NCI-H69 (cell line): ENCODE results near the gene PCSK5.

Source experiments
- DNase-seq: peaks from one replicate; lab custom pipeline; 2025; lab: John Stamatoyannopoulos, UW

Gene PCSK5

DNA sequence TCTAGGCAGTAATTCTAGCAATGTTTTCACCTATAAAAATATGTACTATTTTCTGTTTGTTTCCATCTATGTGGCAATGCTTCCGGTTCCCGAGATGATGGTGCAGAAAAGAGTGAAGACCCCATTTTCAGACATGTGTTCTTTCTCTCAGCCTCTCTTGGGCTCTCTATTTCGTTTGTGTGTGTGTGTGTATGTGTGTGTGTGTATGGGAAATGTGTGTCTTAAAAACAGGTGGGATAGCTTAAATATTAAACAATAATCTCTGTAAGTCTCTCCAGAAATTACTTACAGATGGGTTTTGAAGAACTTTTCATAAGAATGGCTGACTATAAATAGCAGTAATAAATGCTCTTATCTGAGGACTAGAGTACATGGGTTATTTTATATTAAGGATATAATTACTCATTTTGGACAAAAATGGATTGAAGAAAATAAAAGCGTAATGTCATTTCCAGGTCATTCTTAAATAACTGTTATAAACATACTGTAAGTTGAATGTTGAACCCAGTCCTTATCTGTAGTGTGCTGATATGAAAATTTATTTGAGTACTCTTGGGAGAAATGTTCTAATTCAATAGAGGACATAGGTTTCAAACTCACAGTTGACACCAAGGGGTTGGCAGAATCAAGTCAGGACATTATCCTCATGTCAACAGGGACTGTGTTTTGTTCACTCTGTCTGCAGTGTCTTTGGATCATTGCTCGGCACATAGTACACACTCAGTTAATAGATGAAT, 31.1 kb downstream of the PCSK5 start:
- DNase-seq: no peak

DNA sequence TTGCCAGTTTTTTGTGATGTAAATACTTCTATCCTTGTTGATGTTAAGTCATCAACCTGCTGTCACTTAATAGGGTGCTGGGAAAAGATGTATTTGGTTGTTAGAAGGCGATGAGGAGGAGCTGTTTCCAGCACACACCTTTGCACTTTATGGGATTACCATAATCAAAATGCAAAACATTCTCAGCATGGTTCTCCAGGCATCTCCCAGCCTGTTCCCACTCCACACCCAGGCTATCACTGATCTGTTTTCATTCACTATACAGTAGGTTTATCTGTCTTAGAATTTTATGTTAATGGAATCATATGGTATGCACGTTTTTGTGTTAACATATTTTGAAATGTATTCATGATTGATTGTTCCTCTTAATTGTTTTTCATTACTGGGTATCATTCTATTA, 35.9 kb downstream of the PCSK5 start:
- DNase-seq: no peak

DNA sequence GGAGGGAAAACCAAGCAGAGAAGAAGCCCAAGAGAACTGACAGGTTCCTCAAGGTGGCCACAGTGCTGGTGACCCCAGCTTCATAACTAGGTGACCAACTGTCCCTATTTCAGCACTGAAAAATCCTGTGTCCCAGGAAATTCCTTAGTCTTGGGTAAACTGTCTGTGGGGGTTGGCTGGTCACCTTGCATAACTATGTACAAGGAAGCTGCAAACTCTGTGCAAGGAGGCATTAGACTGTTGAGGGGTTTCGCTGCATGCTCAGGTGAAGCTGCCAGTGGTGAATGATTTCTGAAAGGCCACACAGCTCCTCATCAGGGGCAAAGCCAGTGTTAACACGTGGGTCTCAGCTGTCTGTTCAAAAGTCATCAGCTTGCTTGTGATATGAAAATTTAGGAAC, 36.9 kb downstream of the PCSK5 start:
- no peak for DNase-seq

DNA sequence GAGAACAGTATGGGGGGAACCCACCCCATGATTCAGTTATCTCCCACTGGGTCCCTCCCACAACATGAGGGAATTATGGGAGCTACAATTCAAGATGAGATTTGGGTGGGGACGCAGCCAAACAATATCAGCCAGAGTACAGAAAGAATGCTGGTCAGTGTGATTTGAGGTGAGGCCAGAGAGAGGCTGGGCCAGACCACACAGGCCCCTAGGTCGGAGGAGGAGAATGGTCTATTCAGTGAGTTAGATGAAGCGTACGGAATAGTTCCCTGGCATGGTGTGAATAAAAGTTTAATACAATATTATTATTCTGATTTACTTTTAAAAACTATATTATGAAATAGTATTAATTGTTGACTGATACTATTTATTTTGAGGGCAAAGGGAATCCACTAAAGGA, 39.7 kb downstream of the PCSK5 start:
- DNase-seq: no peak

DNA sequence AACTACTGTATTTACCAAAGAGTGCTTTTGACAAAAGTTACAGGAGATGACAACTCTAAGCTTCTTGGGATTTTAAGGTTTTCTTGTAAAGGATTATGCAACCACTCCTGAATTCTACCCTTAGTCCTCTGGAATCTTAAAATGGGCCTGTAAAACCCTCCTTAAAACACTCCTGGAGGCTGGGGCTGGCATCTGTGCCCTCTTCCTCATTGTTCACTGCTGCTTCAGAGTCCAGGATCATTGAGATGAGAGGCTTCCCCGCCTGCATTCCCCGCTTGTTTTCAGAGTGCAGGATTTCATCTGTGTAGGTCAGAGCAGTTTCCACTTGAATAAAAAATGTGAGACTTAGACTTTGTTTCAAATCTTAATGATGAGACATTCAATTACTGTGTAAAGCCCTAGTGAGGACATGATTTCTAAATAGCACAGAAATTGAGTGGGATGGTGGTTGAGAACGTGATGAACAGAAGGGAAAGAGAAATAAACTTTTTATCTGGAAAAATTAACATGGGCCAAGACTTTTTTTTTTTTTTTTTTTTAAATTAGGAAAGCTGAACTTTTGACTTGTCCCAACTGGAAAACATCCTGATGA, 40.4 kb downstream of the PCSK5 start:
- DNase-seq: no peak

DNA sequence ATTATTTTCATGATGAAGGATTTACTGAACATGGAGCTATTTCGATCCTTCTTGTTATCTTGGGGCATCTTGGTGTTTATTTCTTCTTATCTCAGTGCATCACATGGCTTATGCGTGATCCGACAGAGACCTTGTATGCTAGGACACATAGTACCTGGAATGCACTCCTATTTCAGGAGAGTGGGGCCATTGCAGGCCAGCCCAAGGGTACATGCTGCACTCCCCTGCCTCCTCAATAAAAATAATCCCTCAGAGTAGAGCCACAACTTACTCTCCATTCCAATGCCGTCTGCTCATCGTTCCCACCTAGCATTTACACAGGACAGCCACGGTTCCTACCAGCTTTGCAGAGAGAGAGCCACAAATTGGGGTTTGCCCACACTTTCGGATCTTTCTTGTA, 43.5 kb downstream of the PCSK5 start:
- no peak for DNase-seq

DNA sequence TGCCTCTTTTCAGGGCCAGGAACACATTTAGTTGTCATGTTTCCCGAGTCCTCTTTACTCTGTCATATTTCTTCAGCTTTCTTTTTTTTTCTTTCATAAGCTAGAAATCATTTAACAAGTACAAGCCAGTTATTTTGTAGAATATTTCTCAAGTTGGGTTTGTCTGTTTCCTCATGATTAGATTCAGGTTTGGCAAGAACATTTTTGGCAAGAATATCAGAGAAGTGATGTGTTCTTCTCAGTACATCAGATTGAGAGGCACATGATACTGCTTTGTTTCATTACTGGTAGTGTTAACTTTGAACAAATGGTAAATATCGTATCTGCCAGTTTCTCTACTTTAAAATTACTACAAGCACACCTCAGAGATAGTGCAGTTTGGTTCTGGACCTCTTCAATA, 45.1 kb downstream of the PCSK5 start:
- DNase-seq: no peak

DNA sequence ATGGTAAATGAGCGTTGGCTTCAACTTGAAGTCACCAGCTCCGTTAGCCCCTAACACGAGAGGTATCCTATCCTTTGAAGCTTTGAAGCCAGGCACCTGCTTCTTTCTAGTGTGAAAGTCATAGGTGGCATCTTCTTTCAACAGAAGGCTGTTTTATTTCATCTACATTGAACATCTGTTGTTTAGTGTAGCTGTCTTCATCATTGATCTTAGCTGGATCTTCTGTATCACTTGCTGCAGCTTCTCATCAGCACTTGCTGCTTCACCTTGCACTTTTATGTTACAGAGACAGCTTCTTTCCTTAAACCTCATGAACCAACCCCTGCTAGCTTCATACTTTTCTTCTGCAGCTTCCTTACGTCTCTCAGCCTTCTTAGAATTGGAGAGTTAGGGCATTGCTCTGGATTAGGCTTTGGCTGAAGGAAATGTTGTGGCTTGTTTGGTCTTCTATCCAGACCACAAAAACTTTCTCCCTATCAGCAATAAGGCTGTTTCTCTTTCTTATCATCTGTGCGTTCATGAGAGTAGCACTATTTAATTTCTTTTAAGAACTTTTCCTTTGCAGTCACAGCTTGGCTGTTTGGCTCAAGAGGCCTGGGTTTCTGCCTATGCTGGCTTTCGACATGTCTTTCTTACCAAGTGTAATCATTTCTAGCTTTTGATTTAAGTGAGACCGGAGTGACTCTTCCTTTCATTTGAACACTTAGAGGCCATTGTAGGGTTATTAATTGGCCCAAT, 47.2 kb downstream of the PCSK5 start:
- no peak for DNase-seq

DNA sequence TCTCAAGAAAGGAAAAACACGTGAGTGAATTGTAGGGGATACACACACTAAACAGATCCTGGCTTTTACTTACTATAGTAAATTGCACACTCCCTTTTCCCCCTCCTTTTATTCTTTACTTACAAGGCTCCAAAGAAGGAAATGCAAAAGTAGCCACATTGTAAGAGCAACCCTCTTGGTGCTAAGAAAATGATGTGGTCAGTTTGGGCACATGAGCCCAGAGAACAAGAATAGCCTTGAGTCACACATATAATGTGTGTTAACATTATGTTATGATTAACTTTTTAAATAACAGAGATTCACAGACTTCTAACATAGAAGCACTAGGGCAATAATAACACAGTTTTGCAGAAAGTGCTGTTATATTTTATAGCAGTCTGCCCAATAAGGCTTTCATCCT, 48.5 kb downstream of the PCSK5 start:
- no peak for DNase-seq

DNA sequence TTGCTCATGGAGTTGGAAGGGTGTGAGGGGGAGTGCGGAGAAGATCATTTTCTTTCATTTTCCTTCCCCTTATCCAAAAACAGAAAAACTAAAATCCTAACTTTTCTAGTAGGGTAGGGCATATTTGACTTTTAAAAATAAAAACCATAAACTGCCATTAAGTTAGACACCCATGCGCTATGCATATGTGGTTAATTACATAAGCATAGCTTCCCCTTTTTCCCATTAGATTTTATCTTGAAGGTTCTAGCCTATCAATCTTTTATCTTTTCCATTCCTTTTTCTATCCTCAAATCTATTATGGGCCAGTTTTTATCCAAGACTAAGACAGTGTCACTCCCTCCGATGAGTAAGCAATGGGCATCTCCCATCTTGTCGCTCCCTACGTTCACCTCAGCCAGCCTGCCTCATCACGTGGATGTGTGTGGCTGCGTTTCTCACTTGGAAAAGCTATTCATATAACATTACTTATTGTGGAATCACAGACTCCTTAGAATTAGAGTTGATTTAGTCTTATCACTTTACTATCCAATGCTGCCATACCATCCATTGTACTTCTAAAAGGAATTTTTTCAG, 49.2 kb downstream of the PCSK5 start:
- DNase-seq: no peak

DNA sequence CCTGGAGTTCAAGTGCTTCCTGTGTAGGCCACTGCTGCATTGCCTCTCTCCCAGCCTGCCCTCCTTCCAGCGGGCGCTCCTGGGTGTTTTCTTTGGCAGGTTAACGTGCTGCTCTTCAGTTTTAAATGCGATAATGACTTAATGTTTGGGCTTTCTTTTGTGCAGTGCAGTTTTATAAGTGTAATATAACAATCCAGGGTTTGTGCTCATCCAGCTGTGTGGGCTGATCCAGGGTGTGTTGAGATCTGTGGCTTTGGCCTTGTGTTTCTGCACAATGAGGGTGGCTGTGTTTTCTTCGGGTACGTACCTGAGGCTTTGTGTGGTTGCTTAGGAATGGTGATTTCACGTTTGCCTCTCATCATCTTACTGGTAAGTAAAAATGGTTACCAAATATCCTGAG, 50.6 kb downstream of the PCSK5 start:
- DNase-seq: no peak

DNA sequence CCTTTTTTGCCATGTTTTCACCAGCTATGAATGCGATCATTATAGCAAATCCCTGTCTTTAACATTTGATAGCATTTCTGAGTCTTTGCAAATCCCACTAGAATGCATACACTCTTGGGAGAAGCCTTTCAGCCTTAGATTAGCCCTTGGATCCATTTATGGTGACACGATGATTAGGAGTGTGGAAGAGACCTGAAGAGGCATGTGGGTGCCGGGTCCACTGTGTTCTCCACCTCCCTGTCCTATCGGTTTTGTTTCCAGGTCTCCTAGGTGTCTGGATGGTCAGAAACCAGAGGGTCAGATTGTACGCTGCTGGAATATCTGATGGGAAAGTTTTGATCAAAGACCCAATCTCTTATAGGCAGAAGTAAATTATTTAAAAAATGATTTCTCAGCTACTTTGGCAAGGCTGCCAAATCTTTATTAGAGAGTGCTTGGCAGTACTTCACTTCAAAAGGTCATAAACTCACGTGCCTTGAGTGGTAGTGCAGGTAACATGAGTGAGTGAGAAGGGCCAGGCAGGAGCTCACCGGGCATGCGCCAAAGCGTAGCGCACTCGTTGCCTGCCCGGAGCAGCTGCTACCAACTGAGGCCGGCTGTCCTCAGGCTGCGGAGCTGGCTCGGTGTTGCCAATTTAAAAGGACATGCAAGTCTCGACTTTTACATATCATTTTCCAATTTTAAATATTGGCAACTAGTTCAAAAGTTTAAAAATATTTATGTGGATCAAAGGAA, 51.3 kb downstream of the PCSK5 start:
- DNase-seq: no peak

DNA sequence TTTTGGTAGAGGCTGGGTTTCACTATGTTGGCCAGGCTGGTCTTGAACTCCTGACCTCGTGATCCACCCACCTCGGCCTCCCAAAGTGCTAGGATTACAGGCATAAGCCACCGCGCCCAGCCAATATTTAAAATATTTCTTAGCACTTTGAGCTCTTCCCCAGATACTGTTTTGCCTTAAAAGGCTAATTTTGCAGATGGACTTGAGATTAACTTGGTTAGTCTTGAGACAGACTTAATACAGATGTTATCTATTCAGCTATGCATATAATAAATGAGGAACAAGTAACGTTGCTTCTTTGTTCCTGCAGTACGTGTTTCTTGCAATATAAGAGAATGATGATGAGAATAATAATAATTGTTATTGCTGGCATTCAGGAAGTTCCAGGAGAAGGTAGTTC, 56.3 kb downstream of the PCSK5 start:
- no peak for DNase-seq

DNA sequence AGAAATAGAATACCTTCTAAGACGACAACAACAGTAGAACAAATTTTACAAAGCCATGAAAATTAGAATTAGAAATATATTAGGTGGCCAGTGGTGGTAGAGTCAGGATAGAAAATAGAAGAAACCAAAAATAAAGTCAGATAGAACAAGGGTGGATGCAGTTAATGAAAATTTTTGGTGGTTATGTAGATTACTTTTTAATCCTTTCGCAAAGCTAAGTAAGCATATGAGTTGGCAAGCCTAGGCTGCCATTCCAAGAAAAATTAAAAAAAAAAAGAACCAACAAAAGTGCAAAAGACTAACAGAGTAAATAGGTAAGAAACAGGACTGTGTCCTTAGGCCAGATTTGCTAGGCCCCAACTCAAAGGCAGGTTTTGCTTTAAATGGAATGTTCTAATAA, 56.8 kb downstream of the PCSK5 start:
- DNase-seq: no peak

DNA sequence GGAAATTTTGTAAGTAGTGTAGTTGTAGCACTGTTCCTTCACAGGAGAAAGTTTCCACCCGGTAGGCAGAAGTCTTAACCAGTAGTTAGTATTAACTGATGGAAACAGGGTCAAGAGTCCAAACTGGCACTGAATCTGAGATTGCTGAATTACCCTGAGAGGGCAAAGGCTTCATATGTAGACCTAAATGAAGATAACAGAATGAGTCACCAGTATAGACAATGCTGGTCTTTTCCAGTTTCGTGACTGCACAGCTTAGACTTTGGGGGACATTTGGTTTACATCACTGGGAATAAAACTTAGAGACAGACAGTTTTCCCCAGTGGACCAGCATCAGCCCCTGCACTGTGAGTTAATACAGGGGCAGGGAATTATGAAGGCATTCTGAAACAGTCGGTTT, 60.5 kb downstream of the PCSK5 start:
- no peak for DNase-seq

DNA sequence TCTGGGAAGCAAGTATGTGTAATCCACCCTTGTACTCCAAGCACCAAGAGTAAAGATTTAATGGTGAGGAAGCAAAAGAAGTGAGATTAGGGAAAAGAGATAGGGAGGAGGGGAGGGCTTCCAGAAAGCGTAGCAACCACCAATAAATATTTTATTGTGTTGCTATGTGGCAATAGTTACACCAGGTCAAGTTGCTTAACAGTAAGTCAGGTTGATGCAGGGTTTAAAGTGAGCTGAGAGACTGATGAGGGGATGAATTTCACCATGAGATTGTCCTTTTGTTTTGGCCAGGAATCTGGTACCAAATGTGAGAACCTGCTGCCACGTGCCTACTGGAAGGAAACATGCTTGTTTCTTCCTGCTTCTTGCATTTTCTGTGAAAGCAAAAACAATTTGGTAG, 62.7 kb downstream of the PCSK5 start:
- no peak for DNase-seq

DNA sequence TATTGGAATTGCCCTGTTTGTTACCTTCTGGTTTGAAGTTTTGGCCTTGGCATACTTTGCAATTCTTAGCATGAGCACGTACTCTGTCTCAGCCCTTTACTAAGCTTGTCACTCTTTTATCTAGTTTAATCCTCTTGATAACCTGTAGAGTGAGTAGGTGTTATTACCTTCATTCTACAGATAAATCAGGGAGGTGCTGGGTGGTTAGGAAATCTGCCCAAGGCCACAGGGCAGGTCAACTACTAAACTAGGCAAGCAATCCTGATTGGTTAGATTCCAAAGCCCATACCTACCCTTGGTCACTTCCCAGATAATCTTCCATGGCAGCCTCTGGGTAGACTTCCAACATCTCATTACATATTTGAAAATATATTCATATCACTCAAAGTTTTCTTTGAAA, 65.7 kb downstream of the PCSK5 start:
- DNase-seq: no peak

DNA sequence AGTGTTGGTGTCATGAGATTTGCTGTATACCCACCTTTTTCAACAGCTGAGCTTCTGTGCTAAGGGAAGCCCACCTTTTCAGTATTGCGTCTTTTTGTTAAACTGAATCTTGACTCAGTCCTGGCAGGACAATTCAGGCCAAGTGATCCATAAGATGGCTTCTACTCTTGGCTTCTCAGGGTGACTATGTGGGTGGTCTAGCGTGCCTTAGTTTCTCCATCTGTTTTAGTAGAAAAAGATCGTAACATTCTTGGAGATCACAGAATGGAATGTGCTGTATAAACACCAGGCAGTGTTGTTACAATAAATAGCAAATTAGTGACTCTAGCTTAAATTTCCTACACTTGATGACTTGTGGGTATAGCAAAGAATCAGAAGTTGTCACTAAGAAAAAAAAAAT, 66.6 kb downstream of the PCSK5 start:
- no peak for DNase-seq

DNA sequence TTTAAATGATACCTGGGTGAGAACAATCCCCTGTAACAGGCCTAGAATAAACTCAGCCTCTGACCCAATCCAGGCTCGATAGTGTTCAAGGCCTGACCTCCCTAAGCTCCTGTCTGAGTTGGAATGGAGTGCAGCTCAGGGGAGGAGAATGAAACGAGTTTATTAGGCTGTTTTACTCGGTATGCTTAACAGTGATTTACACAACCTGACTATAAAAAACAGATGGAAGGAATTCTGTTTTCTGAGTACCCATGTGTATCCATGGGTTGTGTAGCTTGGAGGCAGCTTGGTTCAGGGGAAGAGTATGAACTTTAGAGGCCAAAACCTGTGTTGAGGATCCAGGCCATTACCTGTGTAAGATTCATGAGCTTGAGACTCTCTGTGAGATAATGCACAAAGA, 67.8 kb downstream of the PCSK5 start:
- DNase-seq: no peak

DNA sequence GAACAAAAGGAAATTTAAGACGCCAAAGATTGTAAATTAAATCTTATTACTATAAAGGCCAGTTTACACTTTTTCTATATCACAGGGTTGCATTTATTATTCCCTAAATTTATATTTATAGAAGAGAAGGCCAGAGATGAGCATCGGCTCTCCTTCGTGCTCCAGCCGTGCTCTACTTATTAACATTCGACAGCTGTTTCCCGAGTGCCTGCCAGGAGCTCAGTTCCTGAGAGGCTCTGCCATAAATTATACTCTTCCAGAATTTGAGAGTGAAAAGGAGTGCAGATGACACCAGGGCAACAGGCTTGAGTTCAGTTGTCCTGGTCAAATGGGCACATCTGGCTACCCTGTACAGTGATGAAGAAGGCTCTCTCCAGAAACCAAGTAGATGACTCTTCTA, 70.1 kb downstream of the PCSK5 start:
- no peak for DNase-seq

DNA sequence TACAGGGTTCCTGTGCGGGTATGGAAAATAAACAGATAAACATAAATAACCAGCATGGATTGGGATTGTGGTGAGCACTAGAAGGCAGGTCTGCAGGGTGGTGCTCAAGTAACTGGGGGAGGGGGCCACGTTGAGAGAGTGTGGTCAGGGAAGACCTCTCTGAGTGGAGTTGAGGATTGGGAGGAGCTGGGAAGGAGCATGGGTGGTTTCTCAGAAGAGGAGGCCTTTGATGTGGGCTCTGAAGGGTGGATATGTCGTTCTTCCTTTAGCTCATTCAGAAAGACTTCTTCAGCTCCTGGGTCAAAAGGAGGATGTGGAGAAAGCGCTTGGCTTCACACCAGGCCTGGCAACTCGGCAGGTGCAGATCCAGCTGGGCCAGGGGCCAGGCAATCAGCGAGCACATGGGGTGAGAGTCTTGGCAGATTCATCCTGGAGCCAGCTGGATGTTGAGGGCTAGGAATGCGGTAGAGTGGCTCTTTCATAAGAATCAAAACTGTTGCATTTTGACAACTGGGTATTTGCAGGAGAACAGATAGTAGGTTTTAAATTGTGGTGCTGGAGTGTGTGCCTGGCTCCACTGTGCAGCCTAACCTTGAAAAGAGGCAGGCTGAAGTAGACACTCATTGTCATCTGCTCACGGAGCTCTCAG, 71.7 kb downstream of the PCSK5 start:
- no peak for DNase-seq

DNA sequence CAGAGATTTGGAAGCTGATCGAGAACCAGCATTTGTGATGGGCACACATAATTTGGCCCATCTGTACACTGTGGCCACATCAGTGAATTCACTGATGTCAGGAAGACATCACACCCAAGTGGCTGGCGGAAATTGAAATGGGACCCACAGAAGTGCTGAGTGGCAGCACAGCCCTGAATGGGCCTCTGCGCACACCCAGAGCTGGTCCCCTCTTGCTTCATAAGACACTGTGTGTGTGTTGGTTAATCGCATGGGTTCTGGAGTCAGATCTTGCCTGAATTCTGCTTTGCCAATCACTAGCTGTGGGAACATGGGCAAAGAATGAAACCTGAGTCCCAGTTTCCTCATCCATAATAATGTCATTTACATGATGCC, 72.2 kb downstream of the PCSK5 start:
- no peak for DNase-seq
